ENCODE measurements around the gene ABCG5. TPM values are rescaled to one million over a fixed set of nuclear protein-coding genes. Genes with fewer than 3 reads are reported as not detected.

The ABCG5 gene
- total RNA-seq, 6 donors from 2014 or later: 0.09 TPM; not detected in 5

- Histone ChIP-seq H3K4me3 (no peak overlapping the region), H3K27ac (no peak overlapping the region), H3K4me1 (no peaks in the 10 kb centered on the region), H3K27me3 (no peaks in the 10 kb centered on the region), H3K36me3 (no peaks in the 10 kb centered on the region), H3K9me3 (no peaks in the 10 kb centered on the region)
- DNase-seq (no peak), ATAC-seq (ENCODE audit: low FRiP score in 2 of 2) (no peak)
- WGBS, 2 donors: 75 to 77% methylated on average over 14 of the region's 14 CpGs
- TF ChIP-seq POLR2A (IDR thresholded peaks at IDR 0.05): no peak
- TF ChIP-seq POLR2AphosphoS5 (IDR thresholded peaks at IDR 0.05): no peak
- TF ChIP-seq CTCF (IDR thresholded peaks at IDR 0.05): no peak
- no peak for TF ChIP-seq EP300 (IDR thresholded peaks at IDR 0.05)
These were observed 1.3 kb upstream of the ABCG5 start for GRCh38 chr2:43839776-43840564.

- TF ChIP-seq POLR2AphosphoS5 (IDR thresholded peaks at IDR 0.05) (no peak), POLR2A (IDR thresholded peaks at IDR 0.05) (no peak), EP300 (IDR thresholded peaks at IDR 0.05) (no peak), CTCF (IDR thresholded peaks at IDR 0.05) (no peak)
- DNase-seq: no peak
- Histone ChIP-seq H3K27me3 (no peaks in the 10 kb centered on the region), H3K4me1 (no peaks in the 10 kb centered on the region), H3K4me3 (no peak overlapping the region), H3K9me3 (no peaks in the 10 kb centered on the region), H3K36me3 (no peaks in the 10 kb centered on the region), H3K27ac (no peak overlapping the region)
- 85 to 88% methylated on average over 16 to 21 of the region's 21 CpGs for WGBS, 2 donors
- ATAC-seq (ENCODE audit: low FRiP score in 2 of 2): no peak
These were observed 644 bp downstream of the ABCG5 start for GRCh38 chr2:43837831-43838559.

- WGBS, 2 donors: 68 to 80% methylated on average over 4 of the region's 4 CpGs
- DNase-seq (no peak), ATAC-seq (ENCODE audit: low FRiP score in 2 of 2) (no peak)
- Histone ChIP-seq H3K36me3 (no peaks in the 10 kb centered on the region), H3K4me3 (no peak overlapping the region), H3K4me1 (peaks cover 0 to under 1% (median 0%) of the 10 kb centered on the region in 4 donors), H3K27me3 (peaks cover 0 to under 1% (median 0%) of the 10 kb centered on the region in 4 donors), H3K27ac (no peak overlapping the region), H3K9me3 (no peaks in the 10 kb centered on the region)
- TF ChIP-seq EP300 (IDR thresholded peaks at IDR 0.05) (no peak), CTCF (IDR thresholded peaks at IDR 0.05) (no peak)
These were observed 1.6 kb downstream of the ABCG5 start for GRCh38 chr2:43837033-43837432.

- Histone ChIP-seq H3K4me3 (no peak overlapping the region), H3K36me3 (no peaks in the 10 kb centered on the region), H3K9me3 (no peaks in the 10 kb centered on the region), H3K27me3 (peaks cover 0 to 8% (median 2%) of the 10 kb centered on the region in 4 donors), H3K4me1 (peaks cover 0 to 8% (median 0%) of the 10 kb centered on the region in 4 donors), H3K27ac (no peak overlapping the region)
- TF ChIP-seq POLR2AphosphoS5 (IDR thresholded peaks at IDR 0.05): no peak
- no peak for TF ChIP-seq POLR2A (IDR thresholded peaks at IDR 0.05)
- TF ChIP-seq CTCF (IDR thresholded peaks at IDR 0.05): no peak
- no peak for TF ChIP-seq EP300 (IDR thresholded peaks at IDR 0.05)
- DNase-seq: no peak
- ATAC-seq (ENCODE audit: low FRiP score in 2 of 2): no peak
- 62 to 75% methylated on average over 1 to 3 of the region's 3 CpGs for WGBS, 2 donors
These were observed 6.2 kb downstream of the ABCG5 start for GRCh38 chr2:43832457-43832856.

Data from upper lobe of left lung (tissue), 6 donors.